GM12878 (cell line): Measurements from ENCODE around the gene EPHB1. TPM values are rescaled to one million over a fixed set of nuclear protein-coding genes. Genes with fewer than 3 reads are reported as not detected.

Experiments used
- ATAC-seq: fragments of 200-7000 bp; cut with Tn5 transposase; 3 replicates; pipeline ENCODE4 v1.9.1; 2020; ENCODE audit warnings: mild to moderate bottlenecking, moderate library complexity
- BruUV-seq: library from RNA; stranded (reverse); fragments of 400-500 nt; replicated peaks from 2 replicates; lab custom pipeline; 2021; lab: Mats Ljungman, UMichigan
- CTCF ChIA-PET: fragments of 300-600 bp; sonication (Branson Sonifier 250); formaldehyde crosslinking; extraction: SDS; loops from one replicate; lab custom pipeline; 2021; ENCODE audit warnings: inconsistent platforms; lab: Yijun Ruan, JAX
- POLR2A ChIA-PET: fragments of 350-600 bp; formaldehyde crosslinking; extraction: SDS; loops from one replicate; lab custom pipeline; 2021; ENCODE audit warnings: inconsistent platforms; lab: Charles Lee
- RAD21 ChIA-PET: fragments of 300-600 bp; sonication (Branson Sonifier 250); formaldehyde crosslinking; loops from one replicate; lab custom pipeline; 2023; ENCODE audit warnings: antibody characterized with exemption; ENCODE audit not compliant: unreplicated experiment; lab: Charles Lee
- SMC1A ChIA-PET: fragments of 300-600 bp; sonication (Branson Sonifier 250); formaldehyde crosslinking; loops from one replicate; lab custom pipeline; 2023; ENCODE audit not compliant: unreplicated experiment, uncharacterized antibody; lab: Charles Lee
- DNase-seq: peaks from one replicate; pipeline ENCODE4 v3.0.0-alpha.2; 2011; ENCODE audit warnings: low read depth, low spot score
- FAIRE-seq: peaks from 3 replicates; lab custom pipeline; 2011; peaks lifted over from hg19 to GRCh38; lab: Jason Lieb, UNC
- H2AFZ ChIP-seq: 2 replicates; pipeline ENCODE4 v1.6.0; 2011; ENCODE audit warnings: low read depth, low read length, control low read depth; ENCODE audit not compliant: control insufficient read depth
- H3K27ac ChIP-seq: 2 replicates; pipeline ENCODE4 v1.5.1; 2011; ENCODE audit warnings: control low read depth; ENCODE audit not compliant: control insufficient read depth, insufficient read depth
- H3K27me3 ChIP-seq, 2 experiments: replicated peaks in 1 of 2; 2 replicates each; pipeline versions ENCODE4 v1.6.0 to v1.6.1; 2011; ENCODE audit warnings: low read length in 1 of 2; ENCODE audit not compliant: control insufficient read depth in 2 of 2, insufficient read depth in 2 of 2
- H3K36me3 ChIP-seq, 2 experiments: 2 replicates each; pipeline ENCODE4 v1.5.1; 2011; ENCODE audit warnings: low read length in 1 of 2; ENCODE audit not compliant: control insufficient read depth in 2 of 2, insufficient read depth in 2 of 2
- H3K4me1 ChIP-seq: 2 replicates; pipeline ENCODE4 v1.6.1; 2011; ENCODE audit warnings: mild to moderate bottlenecking, low read length, moderate library complexity, mixed read lengths; ENCODE audit not compliant: control insufficient read depth, insufficient read depth
- H3K4me2 ChIP-seq: 2 replicates; pipeline ENCODE4 v1.6.0; 2011; ENCODE audit warnings: control low read depth; ENCODE audit not compliant: control insufficient read depth, insufficient read depth
- H3K4me3 ChIP-seq: fragments of 200-600 bp; sonication (generic); 2 replicates; pipeline ENCODE4 v1.5.1; 2016
- H3K79me2 ChIP-seq: 2 replicates; pipeline ENCODE4 v1.6.0; 2011; ENCODE audit warnings: low read length; ENCODE audit not compliant: control insufficient read depth, insufficient read depth
- H3K9ac ChIP-seq: 2 replicates; pipeline ENCODE4 v1.8.0; 2011; ENCODE audit warnings: low read length, control low read depth, mixed read lengths; ENCODE audit not compliant: control insufficient read depth, insufficient read depth
- H3K9me3 ChIP-seq: replicated peaks from 3 replicates; pipeline ENCODE4 v1.5.1; 2011; ENCODE audit warnings: mild to moderate bottlenecking, low read length; ENCODE audit not compliant: control insufficient read depth, insufficient read depth
- H4K20me1 ChIP-seq: 2 replicates; pipeline ENCODE4 v1.6.0; 2011; ENCODE audit not compliant: control insufficient read depth, insufficient read depth
- BACH1 ChIP-seq: fragments of 450-650 bp; IDR thresholded peaks from 2 replicates; pipeline ENCODE4 v1.6.1; 2017; ENCODE audit warnings: mild to moderate bottlenecking, borderline replicate concordance
- BMI1 ChIP-seq: fragments of 450-650 bp; IDR thresholded peaks from 2 replicates; pipeline ENCODE4 v1.6.1; 2016; ENCODE audit warnings: mild to moderate bottlenecking, moderate library complexity, borderline replicate concordance
- CBFB ChIP-seq: IDR thresholded peaks from 2 replicates; pipeline ENCODE4 v1.6.1; 2016; ENCODE audit warnings: antibody characterized with exemption, low read depth
- CHD2 ChIP-seq: IDR thresholded peaks from 2 replicates; pipeline ENCODE4 v1.6.1; 2011; ENCODE audit warnings: low read depth, low read length, improper control_type of control experiment, borderline replicate concordance
- EED ChIP-seq: sonication (generic); IDR thresholded peaks from 2 replicates; pipeline ENCODE4 v1.6.1; 2016; ENCODE audit warnings: antibody characterized with exemption, low read depth
- EP300 ChIP-seq, 2 experiments: fragments of 150-350 bp in 1 of 2; IDR thresholded peaks; 2 replicates each; pipeline ENCODE4 v1.6.1; 2011 to 2012; ENCODE audit warnings: low read depth in 2 of 2, low read length in 2 of 2, borderline replicate concordance in 1 of 2, improper control_type of control experiment in 1 of 2, inconsistent platforms in 1 of 2; ENCODE audit not compliant: control insufficient read depth in 1 of 2
- GATAD2B ChIP-seq: fragments of 450-650 bp; conservative IDR thresholded peaks from 2 replicates; pipeline ENCODE4 v1.6.1; 2017; ENCODE audit warnings: low read depth, mild to moderate bottlenecking, moderate library complexity
- MEF2B ChIP-seq: fragments of 450-650 bp; IDR thresholded peaks from 2 replicates; pipeline ENCODE4 v1.6.1; 2018; ENCODE audit warnings: mild to moderate bottlenecking, moderate library complexity; ENCODE audit not compliant: partially characterized antibody, poor library complexity, severe bottlenecking
- MTA2 ChIP-seq: fragments of 450-650 bp; IDR thresholded peaks from 2 replicates; pipeline ENCODE4 v1.6.1; 2016; ENCODE audit warnings: low read depth, mild to moderate bottlenecking, moderate library complexity
- MYB ChIP-seq: fragments of 150-350 bp; IDR thresholded peaks from 2 replicates; pipeline ENCODE4 v1.6.1; 2014; ENCODE audit warnings: mild to moderate bottlenecking, low read depth, low read length, borderline replicate concordance
- POLR2AphosphoS2 ChIP-seq: IDR thresholded peaks from 2 replicates; pipeline ENCODE4 v1.6.1; 2011; ENCODE audit warnings: low read depth, mild to moderate bottlenecking, low read length, improper control_type of control experiment, moderate library complexity
- POLR2AphosphoS5 ChIP-seq: IDR thresholded peaks from 2 replicates; pipeline ENCODE4 v1.6.1; 2011; ENCODE audit warnings: mild to moderate bottlenecking, low read length, inconsistent platforms
- SUZ12 ChIP-seq: fragments of 200-600 bp; sonication (generic); IDR thresholded peaks from one replicate; pipeline ENCODE4 v1.6.1; 2018; ENCODE audit warnings: antibody characterized with exemption, mild to moderate bottlenecking; ENCODE audit not compliant: unreplicated experiment
- TCF3 ChIP-seq: IDR thresholded peaks from 2 replicates; pipeline ENCODE4 v1.6.1; 2012; ENCODE audit warnings: low read depth, mild to moderate bottlenecking, low read length, borderline replicate concordance; ENCODE audit not compliant: insufficient read depth
- YBX1 ChIP-seq: fragments of 450-650 bp; IDR thresholded peaks from 2 replicates; pipeline ENCODE4 v1.6.1; 2016; ENCODE audit warnings: antibody characterized with exemption
- ZNF217 ChIP-seq: fragments of 450-650 bp; IDR thresholded peaks from 2 replicates; pipeline ENCODE4 v1.6.1; 2017; ENCODE audit warnings: antibody characterized with exemption, mild to moderate bottlenecking
- ZNF687 ChIP-seq: fragments of 450-650 bp; IDR thresholded peaks from 2 replicates; pipeline ENCODE4 v1.6.1; 2017; ENCODE audit warnings: mild to moderate bottlenecking, moderate library complexity
- WGBS: methylation state at CpG from one replicate; pipeline ENCODE4 v1.1.6; 2016; ENCODE audit warnings: low lambda C conversion rate; ENCODE audit not compliant: insufficient replicate concordance, insufficient coverage; ENCODE audit errors: missing lambda C conversion rate; 5-methylcytosine and 5-hydroxymethylcytosine counted together
- in situ Hi-C: fragments of 300-500 bp; cut with MboI; formaldehyde crosslinking; loops from 9 replicates; pipeline ENCODE4 v1.14.3; 2018; ENCODE audit warnings: mixed read lengths
- intact Hi-C: fragments of 100-400 bp; cut with micrococcal nuclease; formaldehyde crosslinking; loops from one replicate; pipeline ENCODE4 v1.14.2; 2022; ENCODE audit not compliant: unreplicated experiment
- polyA plus RNA-seq, 11 experiments: library from polyadenylated mRNA; depleted of rRNA in 4 of 11; unstranded in 6 of 11; stranded (reverse) in 5 of 11; fragments of >200 nt; fragmentation: Nextera tagmentation in 4 of 11; fragmentation: Illumina TruSeq in 1 of 11; extraction: Ambion mirVana in 4 of 11; extraction: Trizol in 1 of 11; gene quantifications; 1 replicate in 1 of 11; 2 replicates in 10 of 11; pipeline versions ENCODE4 v1.2.1 to v1.2.3, GENCODE V29; 2011 to 2016; ENCODE audit warnings: inconsistent platforms in 2 of 11, missing spikeins in 2 of 11, low read depth in 1 of 11
- total RNA-seq, 4 experiments: library from RNA; depleted of rRNA in 3 of 4; stranded (reverse); fragments of >200 nt in 3 of 4; fragmentation: Illumina TruSeq in 1 of 4; extraction: Trizol in 1 of 4; gene quantifications; 2 replicates each; pipeline versions ENCODE4 v1.2.1 to v1.2.3, GENCODE V29; 2013 to 2021

EPHB1 gene
- total and polyA plus RNA-seq, 10 of the 15 experiments (the other 5 are each of a cell fraction or from before 2014, with no cell fraction given), result 0.33 to 23.8 (median 1.2) TPM

- H3K79me2 ChIP-seq, result peaks cover 7% of the 10 kb centered on the region
- DNase-seq (no peak), FAIRE-seq (no peak), ATAC-seq (no peak)
- WGBS, result 41% methylated on average over 1 of the region's 1 CpG
- H3K36me3 ChIP-seq, result no peaks in the 10 kb centered on the region; a peak in 1 of 4 replicates
- BruUV-seq, result no TSS peak
- H3K27ac ChIP-seq, result no peak overlapping the region
- ChIA-PET CTCF (interaction anchor here (2.1 kb wide), 1 partner anchor 10 kb away, joined by 6 read pairs; no protein-coding TSS in a partner anchor), SMC1A (interaction anchor here (1.2 kb wide), 1 partner anchor 126 kb away, joined by 3 read pairs; no protein-coding TSS in a partner anchor), POLR2A (interaction anchor here (1.0 kb wide), 1 partner anchor 9 kb away, joined by 6 read pairs; no protein-coding TSS in a partner anchor), RAD21 (interaction anchor here (1.1 kb wide), 1 partner anchor 16 kb away, joined by 3 read pairs; no protein-coding TSS in a partner anchor)
- H3K9me3 ChIP-seq, result no peaks in the 10 kb centered on the region; the same call in 2 of the 3 replicates
- H4K20me1 ChIP-seq, result no peaks in the 10 kb centered on the region
- H3K4me3 ChIP-seq, result no peak overlapping the region
- no peak overlapping the region for H3K9ac ChIP-seq
- H3K27me3 ChIP-seq, result no peaks in the 10 kb centered on the region
- intact Hi-C loops, result no loop called here
- no peak overlapping the region for H3K4me2 ChIP-seq
- in situ Hi-C loops, result no loop called here
- no peak for TF ChIP-seq TCF3
- TF ChIP-seq POLR2AphosphoS2, result no peak
- TF ChIP-seq MTA2, result no peak
- no peak for TF ChIP-seq SUZ12
- TF ChIP-seq MYB, result no peak
- no peak for TF ChIP-seq BMI1
- TF ChIP-seq CHD2, result no peak
- no peak for TF ChIP-seq BACH1
- no peak for TF ChIP-seq MEF2B
- no peak for TF ChIP-seq EED
- TF ChIP-seq ZNF217, result no peak
- no peak for TF ChIP-seq CBFB
- no peak for TF ChIP-seq POLR2AphosphoS5
- no peak for TF ChIP-seq EP300 (IDR thresholded peaks at IDR 0.05; ENCODE audit: borderline replicate concordance in 1 of 2, control insufficient read depth in 1 of 2, low read depth in 2 of 2, low read length in 2 of 2)
- no peak for TF ChIP-seq YBX1
- TF ChIP-seq ZNF687, result no peak
- TF ChIP-seq GATAD2B, result no peak
- peaks cover 18% of the 10 kb centered on the region for H3K4me1 ChIP-seq
- H2AFZ ChIP-seq, result no peak overlapping the region
Measured at GRCh38 chr3:134871818-134872217, 76.8 kb downstream of the EPHB1 start.
